Body of pancreas (tissue), 4 donors: ENCODE results near the gene SERTAD1.

Source experiments
- CTCF ChIP-seq, 7 experiments: fragments of 450-650 bp in 4 of 7; fragments of 200-600 bp in 3 of 7; sonication (generic) in 3 of 7; IDR thresholded peaks; one replicate each; pipeline ENCODE4 v1.5.1; 2016 to 2019; ENCODE audit warnings: antibody characterized with exemption in 7 of 7
- POLR2A ChIP-seq, 3 donors: fragments of 450-650 bp; IDR thresholded peaks; one replicate each; pipeline ENCODE4 v1.6.1; 2016; ENCODE audit warnings: antibody characterized with exemption in 3 of 3, mild to moderate bottlenecking in 2 of 3

- TF ChIP-seq POLR2A (IDR thresholded peaks at IDR 0.05) = no peak
- no peak for TF ChIP-seq CTCF (IDR thresholded peaks at IDR 0.05)
Observed at GRCh38 chr19:40388481-40388880, 37.3 kb downstream of the SERTAD1 start.
